HG03565 (cell line): ENCODE data around the gene HEMGN.
"Not testable (repeated sequence)": the region's sequence is repeated elsewhere in the genome, so short reads cannot be mapped to it uniquely, and the experiment has no call there.

Source experiments
- ATAC-seq: cut with Tn5 transposase; IDR thresholded peaks from one replicate; pipeline ENCODE4 v1.9.1; 2021; ENCODE audit warnings: mild to moderate bottlenecking, moderate library complexity; ENCODE audit not compliant: unreplicated experiment

Gene HEMGN

DNA sequence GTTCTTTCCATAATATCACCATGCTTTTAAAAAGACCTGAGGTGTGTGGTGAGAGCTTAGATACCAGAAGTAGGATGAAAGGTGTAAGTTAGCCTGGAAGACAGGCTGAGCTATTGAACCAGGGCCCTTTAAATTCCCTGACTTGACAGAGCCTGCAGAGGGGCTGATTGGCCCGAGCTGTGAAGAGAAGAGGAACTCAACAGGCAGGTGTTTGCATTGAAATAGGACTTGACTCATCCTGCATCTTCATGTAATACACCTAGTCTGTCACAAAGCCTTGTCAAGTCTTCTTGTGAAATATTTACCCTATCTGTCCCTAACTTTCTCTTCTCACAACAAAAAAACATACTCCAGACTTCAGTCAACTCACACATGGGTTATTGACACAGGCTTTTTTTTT, 28.5 kb upstream of the HEMGN start:
- ATAC-seq = no peak

DNA sequence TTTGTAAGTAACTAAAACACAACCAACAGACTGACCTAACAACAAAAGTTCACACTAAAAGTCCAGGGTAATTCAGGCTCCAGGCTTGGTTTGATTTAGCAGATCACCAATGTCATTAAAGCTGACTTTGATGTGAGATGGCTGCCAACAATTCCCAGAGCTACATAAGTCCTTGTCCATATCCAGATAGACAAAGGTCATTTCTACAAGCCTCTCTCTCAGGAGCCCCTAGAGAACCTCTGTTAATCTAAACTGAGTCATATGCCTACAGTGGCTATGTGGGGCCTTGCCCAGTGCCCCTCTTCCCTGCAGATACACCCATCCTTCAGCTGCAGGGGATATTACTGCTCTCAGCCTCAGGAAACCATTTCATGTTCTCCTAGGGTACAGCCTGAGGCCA, 26.9 kb upstream of the HEMGN start:
- ATAC-seq = no peak

GRCh38 chr9:97963232-97963631, 25.3 kb upstream of the HEMGN start:
- no peak for ATAC-seq

DNA sequence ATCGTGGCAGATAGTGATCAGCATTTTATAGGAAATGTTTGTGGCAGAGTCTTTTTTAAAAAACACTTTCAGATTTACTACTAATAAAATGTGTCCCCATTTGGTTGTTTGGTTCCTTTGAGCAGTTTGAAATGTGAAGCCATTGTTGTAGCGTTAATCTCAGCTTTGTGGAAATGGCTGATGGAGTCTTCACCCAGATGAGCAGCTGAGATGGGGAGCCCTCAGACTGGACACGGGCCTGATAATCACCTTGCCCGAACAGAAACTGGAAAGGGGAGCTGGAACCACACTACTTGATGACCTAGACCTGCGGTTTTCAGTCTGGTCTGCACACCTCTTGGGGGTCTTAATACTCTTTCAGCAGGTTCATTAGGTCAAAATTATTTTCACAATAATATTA, 24.6 kb upstream of the HEMGN start:
- no peak for ATAC-seq

- no peak for ATAC-seq
Measured at GRCh38 chr9:97962136-97962535, 24.2 kb upstream of the HEMGN start.

GRCh38 chr9:97961361-97961760, 23.4 kb upstream of the HEMGN start:
- no peak for ATAC-seq

DNA sequence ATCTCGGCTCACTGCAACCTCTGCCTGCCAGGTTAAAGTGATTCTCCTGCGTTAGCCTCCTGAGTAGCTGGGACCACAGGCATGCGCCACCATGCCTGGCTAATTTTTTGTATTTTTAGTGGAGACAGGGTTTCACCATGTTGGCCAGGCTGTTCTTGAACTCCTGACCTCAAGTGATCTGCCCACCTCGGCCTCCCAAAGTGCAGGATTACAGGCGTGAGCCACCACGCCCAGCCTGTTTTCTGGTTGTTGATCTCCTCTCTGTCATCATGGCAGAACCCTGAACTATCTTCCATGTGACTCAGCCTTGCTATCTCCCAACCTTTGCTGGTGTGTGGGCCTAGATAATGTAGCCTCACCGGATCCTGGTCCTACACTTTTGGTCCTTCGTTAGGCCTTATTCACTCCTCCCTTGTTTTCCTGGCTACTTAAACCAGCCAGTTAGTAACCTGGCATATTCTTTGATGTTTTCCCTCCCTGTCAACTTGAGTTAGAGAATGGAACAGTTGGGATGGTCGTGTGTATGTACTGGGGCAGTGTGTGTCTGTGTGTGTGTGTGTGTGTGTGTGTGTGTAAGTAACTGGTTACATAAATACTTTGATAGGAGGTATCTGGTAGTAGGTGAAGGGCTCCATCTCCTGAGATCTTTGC, 22.8 kb upstream of the HEMGN start:
- not testable (repeated sequence) for ATAC-seq

GRCh38 chr9:97959585-97959984, 21.6 kb upstream of the HEMGN start:
- no peak for ATAC-seq

DNA sequence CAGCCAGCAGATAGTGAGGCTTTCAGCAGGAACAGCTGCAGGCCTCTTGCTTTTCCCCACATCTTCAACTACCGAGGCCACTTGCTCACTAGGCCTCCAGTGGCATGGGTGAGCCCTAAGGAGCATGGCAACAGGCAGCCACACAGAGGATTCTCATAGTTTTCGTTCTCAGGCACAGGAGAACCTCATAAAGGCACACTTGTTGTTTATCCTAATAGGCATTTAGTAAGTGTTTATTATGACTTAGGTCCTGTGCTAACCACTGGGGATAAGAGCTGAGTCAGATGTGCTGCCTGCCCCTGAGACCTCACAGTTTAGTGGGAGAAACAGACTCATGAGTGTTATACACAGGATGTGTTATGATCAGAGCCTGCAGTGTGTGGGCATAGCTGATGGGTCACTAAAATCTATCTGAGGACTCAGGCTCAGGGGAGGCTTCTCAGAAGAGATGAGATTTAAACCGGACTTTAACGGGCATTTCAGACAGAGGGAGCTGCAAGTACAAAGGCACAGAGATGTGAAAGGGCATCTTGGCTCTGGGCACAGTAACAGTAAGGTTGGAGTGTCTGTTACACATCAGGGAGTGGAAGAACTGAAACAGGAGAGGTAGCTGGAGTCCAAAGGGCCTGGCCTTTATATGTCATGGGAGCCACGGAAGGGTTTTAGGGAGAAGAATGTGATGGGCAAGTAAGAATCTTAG, 21.0 kb upstream of the HEMGN start:
- ATAC-seq = no peak

- no peak for ATAC-seq
Measured at GRCh38 chr9:97956331-97956730, 18.4 kb upstream of the HEMGN start.

DNA sequence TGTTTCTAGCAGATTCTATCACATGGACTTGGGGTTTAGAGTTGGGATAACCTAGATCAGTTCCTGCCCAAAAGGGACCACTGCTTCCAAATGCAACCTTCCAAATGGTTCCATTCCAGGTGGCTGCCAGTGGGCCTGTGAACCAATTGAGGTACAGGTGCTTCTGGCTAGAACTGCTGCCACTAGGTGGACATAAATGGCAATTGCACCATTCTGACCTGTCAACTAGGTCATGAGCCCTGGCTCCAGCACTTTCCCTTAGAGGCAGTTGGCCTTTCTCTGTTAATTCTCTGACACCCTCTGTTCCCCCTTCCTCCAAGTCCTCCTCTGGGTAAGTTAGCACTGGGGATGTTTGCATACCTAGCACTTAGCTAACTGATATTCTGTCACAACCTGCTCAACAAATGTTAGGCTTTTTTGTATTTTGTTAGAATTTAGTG, 16.6 kb upstream of the HEMGN start:
- no peak for ATAC-seq

- ATAC-seq = not testable (repeated sequence)
Measured at GRCh38 chr9:97950873-97951272, 12.9 kb upstream of the HEMGN start.

DNA sequence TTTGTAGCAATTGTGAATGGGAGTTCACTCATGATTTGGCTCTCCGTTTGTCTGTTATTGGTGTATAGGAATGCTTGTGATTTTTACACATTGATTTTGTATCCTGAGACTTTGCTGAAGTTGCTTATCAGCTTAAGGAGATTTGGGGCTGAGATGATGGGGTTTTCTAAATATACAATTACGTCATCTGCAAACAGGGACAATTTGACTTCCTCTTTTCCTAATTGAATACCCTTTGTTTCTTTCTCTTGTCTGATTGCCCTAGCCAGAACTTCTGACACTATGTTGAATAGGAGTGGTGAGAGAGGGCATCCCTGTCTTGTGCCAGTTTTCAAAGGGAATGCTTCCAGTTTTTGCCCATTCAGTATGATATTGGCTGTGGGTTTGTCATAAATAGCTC, 9.1 kb upstream of the HEMGN start:
- not testable (repeated sequence) for ATAC-seq

GRCh38 chr9:97945470-97945869, 7.5 kb upstream of the HEMGN start:
- ATAC-seq = not testable (repeated sequence)

- ATAC-seq = no peak
Measured at GRCh38 chr9:97944612-97945011, 6.6 kb upstream of the HEMGN start.

DNA sequence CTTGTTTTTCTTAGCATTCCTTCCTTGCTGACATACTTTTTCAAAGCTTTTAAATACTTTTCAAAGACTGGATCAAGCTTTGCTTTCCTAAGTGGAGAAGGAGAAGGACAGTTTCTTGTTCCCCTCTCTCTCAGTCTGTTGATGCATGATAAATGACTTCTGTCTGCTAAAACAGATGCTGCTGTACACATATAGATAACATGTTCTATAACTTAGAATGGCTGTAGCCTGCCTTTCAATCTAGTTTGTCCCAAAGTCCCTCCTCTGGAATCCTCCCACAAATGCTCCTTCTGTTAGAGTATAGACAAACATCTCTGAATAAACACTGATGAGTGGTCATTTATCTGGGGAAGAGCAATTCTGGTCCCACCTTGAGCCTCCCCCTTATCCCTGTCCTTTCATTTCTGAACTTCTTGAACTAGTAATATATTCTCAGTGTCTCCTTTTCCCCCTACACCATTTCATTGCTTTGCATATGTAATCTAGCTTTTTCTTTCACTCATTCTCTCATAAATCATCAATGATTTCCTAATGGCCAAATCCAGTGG, 5.4 kb upstream of the HEMGN start:
- no peak for ATAC-seq

GRCh38 chr9:97941323-97941722, 3.4 kb upstream of the HEMGN start:
- ATAC-seq = no peak

- ATAC-seq = no peak
Measured at GRCh38 chr9:97940741-97941140, 2.8 kb upstream of the HEMGN start.

GRCh38 chr9:97940233-97940632, 2.3 kb upstream of the HEMGN start:
- no peak for ATAC-seq

DNA sequence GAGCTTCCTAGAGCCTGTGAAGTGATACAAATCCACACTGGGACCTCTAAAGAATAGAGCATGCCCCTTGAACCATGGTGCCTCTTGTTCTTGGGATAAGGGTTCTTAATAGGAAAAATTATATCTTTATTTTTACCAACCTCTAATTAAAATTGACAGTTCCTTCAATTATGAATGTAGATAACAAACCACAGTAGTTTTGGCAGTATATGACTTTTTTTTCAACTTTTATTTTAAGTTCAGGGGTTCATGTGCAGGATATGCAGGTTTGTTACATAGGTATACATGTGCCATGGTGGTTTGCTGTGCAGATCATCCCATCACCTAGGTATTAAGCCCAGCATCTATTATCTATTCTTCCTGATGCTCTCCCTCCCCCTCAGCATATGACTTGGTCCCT, 974 bp downstream of the HEMGN start:
- no peak for ATAC-seq

GRCh38 chr9:97935276-97935675, 2.7 kb downstream of the HEMGN start:
- ATAC-seq = no peak

DNA sequence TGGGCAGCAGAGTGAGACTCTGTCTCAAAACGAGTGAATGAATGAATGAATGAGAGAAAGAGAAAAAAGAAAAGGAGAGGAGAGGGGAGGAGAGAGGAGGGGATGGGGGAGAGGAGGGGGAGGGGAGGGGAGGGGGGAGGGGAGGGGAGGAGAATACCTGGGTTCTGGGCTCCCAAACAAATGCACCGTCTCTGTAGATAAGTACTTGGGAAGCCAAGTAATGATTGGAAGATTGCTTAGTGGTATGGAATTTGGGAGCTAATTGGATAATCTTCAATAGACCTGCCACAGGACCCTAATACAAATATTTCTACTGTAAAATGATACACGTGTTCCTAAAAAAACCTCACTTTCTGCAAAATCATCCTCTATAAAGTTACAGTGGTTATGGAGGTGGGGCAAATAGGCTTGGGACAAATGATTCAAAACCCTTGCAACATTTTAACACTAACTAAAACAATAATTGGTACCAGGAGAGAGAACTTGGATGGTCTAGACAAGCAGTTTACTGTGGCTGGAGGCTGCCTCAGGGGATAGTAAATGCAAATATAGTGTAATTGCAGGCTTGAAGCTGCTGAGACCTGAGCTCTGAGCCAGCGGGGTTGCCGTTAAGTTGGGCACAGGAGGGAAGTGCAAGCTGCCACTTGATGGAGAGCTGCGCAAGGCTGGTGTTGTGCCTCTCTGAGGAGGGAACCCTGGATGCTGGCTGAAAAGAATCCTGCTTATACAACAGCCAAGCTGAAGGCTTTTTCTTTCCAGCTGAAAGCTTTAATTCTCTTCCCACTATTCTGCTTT, 3.5 kb downstream of the HEMGN start:
- no peak for ATAC-seq
